HG02840 (cell line): ENCODE data around the gene CCDC9B.

Experiments used
- ATAC-seq: cut with Tn5 transposase; IDR thresholded peaks from one replicate; pipeline ENCODE4 v1.9.1; 2021; ENCODE audit warnings: mild to moderate bottlenecking, moderate library complexity, moderate number of reproducible peaks; ENCODE audit not compliant: unreplicated experiment, low FRiP score

CCDC9B gene

GRCh38 chr15:40310993-40311392 is 29.7 kb downstream of the CCDC9B start:
- ATAC-seq: no peak

GRCh38 chr15:40310001-40310959 is 30.5 kb downstream of the CCDC9B start:
- ATAC-seq: no peak

GRCh38 chr15:40309344-40309862 is 31.3 kb downstream of the CCDC9B start:
- ATAC-seq: no peak

GRCh38 chr15:40307421-40308211 is 33.1 kb downstream of the CCDC9B start, which contains the start of gene PLCB2:
Gene PLCB2, minus strand, starts transcription at chr15:40307935. Its CDS starts 263 bp downstream, at chr15:40307672.
- ATAC-seq: peak; percentile 45

GRCh38 chr15:40306908-40307307 is 33.8 kb downstream of the CCDC9B start:
- no peak for ATAC-seq

GRCh38 chr15:40306371-40306770 is 34.4 kb downstream of the CCDC9B start:
- ATAC-seq: no peak

- no peak for ATAC-seq
Measured at GRCh38 chr15:40305281-40305680, 35.5 kb downstream of the CCDC9B start.

- no peak for ATAC-seq
Measured at GRCh38 chr15:40303576-40303975, 37.2 kb downstream of the CCDC9B start.

- no peak for ATAC-seq
Measured at GRCh38 chr15:40302981-40303380, 37.8 kb downstream of the CCDC9B start.

- no peak for ATAC-seq
Measured at GRCh38 chr15:40302288-40302886, 38.4 kb downstream of the CCDC9B start.

- ATAC-seq: no peak
Measured at GRCh38 chr15:40301467-40302179, 39.1 kb downstream of the CCDC9B start.

GRCh38 chr15:40300771-40301170 is 40.0 kb downstream of the CCDC9B start:
- no peak for ATAC-seq

GRCh38 chr15:40300367-40300766 is 40.4 kb downstream of the CCDC9B start:
- no peak for ATAC-seq

- ATAC-seq: no peak
Measured at GRCh38 chr15:40298216-40298935, 42.4 kb downstream of the CCDC9B start.

- no peak for ATAC-seq
Measured at GRCh38 chr15:40297356-40297755, 43.4 kb downstream of the CCDC9B start.

- no peak for ATAC-seq
Measured at GRCh38 chr15:40296561-40297230, 44.0 kb downstream of the CCDC9B start.

GRCh38 chr15:40295877-40296560 is 44.7 kb downstream of the CCDC9B start:
- no peak for ATAC-seq

- no peak for ATAC-seq
Measured at GRCh38 chr15:40295297-40295696, 45.4 kb downstream of the CCDC9B start.
